ENCODE results near the gene BCDIN3D.

The BCDIN3D gene

GRCh38 chr12:49824895-49825294 lies 18.0 kb downstream of the BCDIN3D start:
- TF ChIP-seq CTCF (IDR thresholded peaks at IDR 0.05; ENCODE audit: control insufficient read depth, extremely low read depth, insufficient read depth) = no peak
- no peak for DNase-seq (ENCODE audit: low read depth)
- H3K4me3 ChIP-seq (ENCODE audit: low read depth, low read length) = no peak overlapping the region

GRCh38 chr12:49824416-49824815 lies 18.5 kb downstream of the BCDIN3D start:
- DNase-seq (ENCODE audit: low read depth) = no peak
- H3K4me3 ChIP-seq (ENCODE audit: low read depth, low read length) = no peak overlapping the region
- TF ChIP-seq CTCF (IDR thresholded peaks at IDR 0.05; ENCODE audit: control insufficient read depth, extremely low read depth, insufficient read depth) = no peak

- no peak for TF ChIP-seq CTCF (IDR thresholded peaks at IDR 0.05; ENCODE audit: control insufficient read depth, extremely low read depth, insufficient read depth)
- H3K4me3 ChIP-seq (ENCODE audit: low read depth, low read length) = no peak overlapping the region
- no peak for DNase-seq (ENCODE audit: low read depth)
These were observed 19.0 kb downstream of the BCDIN3D start for GRCh38 chr12:49823951-49824350.

- H3K4me3 ChIP-seq (ENCODE audit: low read depth, low read length) = no peak overlapping the region
- no peak for DNase-seq (ENCODE audit: low read depth)
- TF ChIP-seq CTCF (IDR thresholded peaks at IDR 0.05; ENCODE audit: control insufficient read depth, extremely low read depth, insufficient read depth) = no peak
These were observed 19.6 kb downstream of the BCDIN3D start for GRCh38 chr12:49823350-49823749.

GRCh38 chr12:49821373-49822287 lies 21.3 kb downstream of the BCDIN3D start:
- H3K4me3 ChIP-seq (ENCODE audit: low read depth, low read length) = no peak overlapping the region
- no peak for DNase-seq (ENCODE audit: low read depth)
- no peak for TF ChIP-seq CTCF (IDR thresholded peaks at IDR 0.05; ENCODE audit: control insufficient read depth, extremely low read depth, insufficient read depth)

- DNase-seq (ENCODE audit: low read depth) = no peak
- no peak overlapping the region for H3K4me3 ChIP-seq (ENCODE audit: low read depth, low read length)
- no peak for TF ChIP-seq CTCF (IDR thresholded peaks at IDR 0.05; ENCODE audit: control insufficient read depth, extremely low read depth, insufficient read depth)
These were observed 23.1 kb downstream of the BCDIN3D start for GRCh38 chr12:49819786-49820185.
